Measurements from ENCODE around the gene SCFD2. TPM values are rescaled to one million over a fixed set of nuclear protein-coding genes. Genes with fewer than 3 reads are reported as not detected.

The SCFD2 gene
- total and polyA plus RNA-seq, 2 of the 8 experiments (the other 6 are each of a cell fraction or from before 2014, with no cell fraction given) = 6.2 to 10.2 TPM

GRCh38 chr4:53123171-53123570 lies 242.7 kb downstream of the SCFD2 start:
- Histone ChIP-seq H2AFZ (ENCODE audit: low read length) (no peak overlapping the region), H3K36me3 (ENCODE audit: control insufficient read depth in 2 of 4, insufficient read depth in 4 of 4, low read length in 3 of 4) (no peaks in the 10 kb centered on the region), H2BK120ac (replicated peaks; ENCODE audit: low read depth, low read length) (no peak overlapping the region), H3K9me3 (ENCODE audit: insufficient read depth in 2 of 2, low read depth in 1 of 2, low read length in 1 of 2) (no peaks in the 10 kb centered on the region), H2BK15ac (ENCODE audit: low read length) (no peak overlapping the region), H4K91ac (replicated peaks; ENCODE audit: insufficient read length, low read length) (no peak overlapping the region), H3K4me2 (ENCODE audit: insufficient read depth in 1 of 2, low read depth in 2 of 2, low read length in 2 of 2) (no peak overlapping the region), H4K5ac (ENCODE audit: insufficient read length, low read depth, low read length) (no peak overlapping the region), H3K4ac (replicated peaks; ENCODE audit: insufficient read length, low read depth, low read length) (no peak overlapping the region), H2BK12ac (ENCODE audit: low read depth, low read length) (no peak overlapping the region), H3K9ac (replicated peaks in 1 of 4; ENCODE audit: extremely low read depth in 1 of 4, low read depth in 3 of 4, low read length in 3 of 4) (no peak overlapping the region), H3K27ac (ENCODE audit: low read depth, low read length) (no peak overlapping the region), H3K23me2 (ENCODE audit: low read depth, low read length) (no peaks in the 10 kb centered on the region), H3K18ac (ENCODE audit: extremely low read depth, low read length) (no peak overlapping the region), H3K14ac (ENCODE audit: insufficient read length) (no peak overlapping the region), H3K23ac (ENCODE audit: insufficient read length) (no peak overlapping the region), H2BK20ac (ENCODE audit: low read length) (no peak overlapping the region), H4K20me1 (replicated peaks in 1 of 2; ENCODE audit: control insufficient read depth in 1 of 2, insufficient read depth in 2 of 2, low read length in 2 of 2) (no peaks in the 10 kb centered on the region), H2AK5ac (ENCODE audit: low read depth, low read length) (no peak overlapping the region), H3K27me3 (replicated peaks in 1 of 4; ENCODE audit: control insufficient read depth in 3 of 4, extremely low read depth in 1 of 4, insufficient read depth in 3 of 4, low read length in 3 of 4) (peaks cover 0 to 1% (median 0%) of the 10 kb centered on the region in 4 experiments; a peak in 1 of 7 replicates), H3K4me3 (ENCODE audit: extremely low read depth in 1 of 4, insufficient read depth in 2 of 4, low read depth in 3 of 4, low read length in 4 of 4) (no peak overlapping the region), H3K79me2 (ENCODE audit: control insufficient read depth in 1 of 2, insufficient read depth in 2 of 2, low read length in 2 of 2) (no peaks in the 10 kb centered on the region), H3K79me1 (ENCODE audit: low read depth, low read length) (no peaks in the 10 kb centered on the region), H2BK5ac (ENCODE audit: low read depth, low read length) (no peak overlapping the region), H4K8ac (ENCODE audit: extremely low read depth, insufficient read depth, low read length) (no peak overlapping the region), H3K56ac (replicated peaks; ENCODE audit: insufficient read length, low read depth, low read length) (no peak overlapping the region), H3K4me1 (replicated peaks in 1 of 4; ENCODE audit: control insufficient read depth in 3 of 4, insufficient read depth in 4 of 4, low read length in 3 of 4) (peaks cover 0 to 4% (median 1%) of the 10 kb centered on the region in 4 experiments; a peak in 2 of 7 replicates)
- FAIRE-seq (no peak), DNase-seq (ENCODE audit: low read depth in 1 of 2, low spot score in 2 of 2) (no peak)
- WGBS, 2 experiments (ENCODE audit: extremely low coverage in 1 of 2, insufficient coverage in 1 of 2, insufficient read length in 1 of 2, insufficient replicate concordance in 2 of 2, low coverage in 1 of 2, low lambda C conversion rate in 2 of 2, missing lambda C conversion rate in 1 of 2) = 85% methylated on average over 2 of the region's 2 CpGs; no CpG with 5 or more reads in 1 of the 2 experiments
- ChIA-PET POLR2A (ENCODE audit: partially characterized antibody) (no interaction called here), CTCF (ENCODE audit: partially characterized antibody) (no interaction called here)
- TF ChIP-seq CBX8 (IDR thresholded peaks at IDR 0.05; ENCODE audit: borderline replicate concordance, low read depth, low read length) = no peak
- no peak for TF ChIP-seq RFX5 (IDR thresholded peaks at IDR 0.05; ENCODE audit: borderline replicate concordance, low read depth, low read length)
- TF ChIP-seq SIX5 (IDR thresholded peaks at IDR 0.05; ENCODE audit: low read depth, low read length) = no peak
- no peak for TF ChIP-seq POLR2AphosphoS5 (IDR thresholded peaks at IDR 0.05; ENCODE audit: low read depth, low read length)
- no peak for TF ChIP-seq SIRT6 (IDR thresholded peaks at IDR 0.05; ENCODE audit: low read length)
- TF ChIP-seq YY1 (IDR thresholded peaks at IDR 0.05; ENCODE audit: low read depth, low read length) = no peak
- no peak for TF ChIP-seq RXRA (IDR thresholded peaks at IDR 0.05; ENCODE audit: insufficient read depth, low read depth, low read length)
- TF ChIP-seq USF2 (IDR thresholded peaks at IDR 0.05; ENCODE audit: low read length) = no peak
- no peak for TF ChIP-seq HDAC2 (IDR thresholded peaks at IDR 0.05; ENCODE audit: borderline replicate concordance in 1 of 2, low read depth in 2 of 2, low read length in 2 of 2)
- TF ChIP-seq KDM1A (IDR thresholded peaks at IDR 0.05; ENCODE audit: borderline replicate concordance, low read length) = no peak
- TF ChIP-seq SAP30 (IDR thresholded peaks at IDR 0.05; ENCODE audit: insufficient read depth, insufficient replicate concordance, low read length) = no peak

Data from H1 (cell line).